ENCODE measurements around the gene TLE3.

The TLE3 gene

GRCh38 chr15:70083946-70084345, 13.8 kb downstream of the TLE3 start:
- no peak for DNase-seq (ENCODE audit: low read depth in 2 of 2)
- no peak overlapping the region for H3K4me3 ChIP-seq (replicated peaks in 1 of 2; ENCODE audit: low read depth in 2 of 2, low read length in 2 of 2)
- TF ChIP-seq, protein P1, sequence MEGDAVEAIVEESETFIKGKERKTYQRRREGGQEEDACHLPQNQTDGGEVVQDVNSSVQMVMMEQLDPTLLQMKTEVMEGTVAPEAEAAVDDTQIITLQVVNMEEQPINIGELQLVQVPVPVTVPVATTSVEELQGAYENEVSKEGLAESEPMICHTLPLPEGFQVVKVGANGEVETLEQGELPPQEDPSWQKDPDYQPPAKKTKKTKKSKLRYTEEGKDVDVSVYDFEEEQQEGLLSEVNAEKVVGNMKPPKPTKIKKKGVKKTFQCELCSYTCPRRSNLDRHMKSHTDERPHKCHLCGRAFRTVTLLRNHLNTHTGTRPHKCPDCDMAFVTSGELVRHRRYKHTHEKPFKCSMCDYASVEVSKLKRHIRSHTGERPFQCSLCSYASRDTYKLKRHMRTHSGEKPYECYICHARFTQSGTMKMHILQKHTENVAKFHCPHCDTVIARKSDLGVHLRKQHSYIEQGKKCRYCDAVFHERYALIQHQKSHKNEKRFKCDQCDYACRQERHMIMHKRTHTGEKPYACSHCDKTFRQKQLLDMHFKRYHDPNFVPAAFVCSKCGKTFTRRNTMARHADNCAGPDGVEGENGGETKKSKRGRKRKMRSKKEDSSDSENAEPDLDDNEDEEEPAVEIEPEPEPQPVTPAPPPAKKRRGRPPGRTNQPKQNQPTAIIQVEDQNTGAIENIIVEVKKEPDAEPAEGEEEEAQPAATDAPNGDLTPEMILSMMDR (IDR thresholded peaks at IDR 0.05; ENCODE audit: low read depth, low read length), result no peak

GRCh38 chr15:70083418-70083817, 14.3 kb downstream of the TLE3 start:
- no peak for DNase-seq (ENCODE audit: low read depth in 2 of 2)
- H3K4me3 ChIP-seq (replicated peaks in 1 of 2; ENCODE audit: low read depth in 2 of 2, low read length in 2 of 2), result no peak overlapping the region
- TF ChIP-seq, protein P1 (IDR thresholded peaks at IDR 0.05; ENCODE audit: low read depth, low read length), result no peak

DNA sequence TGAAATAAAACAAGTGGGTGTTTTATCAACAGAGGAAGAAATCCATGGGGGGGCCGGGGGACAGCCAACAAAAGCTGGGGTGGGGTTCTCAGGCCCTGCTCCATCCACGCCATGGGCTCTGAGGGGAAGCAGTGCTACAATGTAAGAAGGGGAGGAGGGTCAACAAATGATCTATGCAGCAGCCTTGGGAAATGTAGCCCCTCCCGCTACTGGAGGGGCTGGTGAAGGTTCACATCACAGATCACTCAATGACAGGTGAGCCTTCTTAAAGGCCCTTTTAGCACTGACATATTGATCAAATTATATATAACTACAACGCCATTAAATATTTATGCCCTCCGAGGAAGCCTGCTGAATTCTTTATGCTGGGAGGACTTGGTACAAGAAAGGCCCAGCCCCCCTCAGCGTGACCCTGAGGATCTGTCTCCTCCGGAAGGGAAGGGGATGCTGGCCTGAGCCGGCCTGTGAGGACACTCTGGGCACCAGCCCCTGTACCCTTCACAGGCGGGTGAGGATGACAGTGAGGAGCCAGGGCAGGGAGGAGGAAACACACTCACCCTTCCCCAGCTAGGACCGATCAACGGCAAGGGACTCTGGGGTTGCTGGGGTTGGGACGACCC, 15.3 kb downstream of the TLE3 start:
- no peak overlapping the region for H3K4me3 ChIP-seq (replicated peaks in 1 of 2; ENCODE audit: low read depth in 2 of 2, low read length in 2 of 2)
- TF ChIP-seq, protein P1 (IDR thresholded peaks at IDR 0.05; ENCODE audit: low read depth, low read length), result no peak
- DNase-seq (ENCODE audit: low read depth in 2 of 2), result no peak

DNA sequence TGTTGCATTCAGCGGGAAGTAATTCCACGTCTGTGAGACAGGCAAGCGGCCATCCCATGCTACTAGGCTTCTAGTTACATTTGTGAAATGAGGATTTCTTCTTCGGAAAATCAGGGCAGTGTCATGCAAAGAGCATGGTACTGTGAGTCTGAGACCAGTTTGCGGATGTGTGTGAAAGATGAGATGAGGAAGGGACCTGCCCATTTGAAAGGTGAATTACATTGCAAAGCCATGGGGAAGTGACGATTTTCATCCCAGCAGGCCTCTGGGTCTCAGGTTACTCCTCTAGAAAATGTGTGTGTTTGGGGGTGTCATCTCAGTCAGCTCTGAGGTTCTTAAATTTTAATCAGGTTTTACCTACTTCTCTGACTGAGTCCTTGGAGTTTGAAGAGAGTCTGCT, 16.1 kb downstream of the TLE3 start:
- H3K4me3 ChIP-seq (replicated peaks in 1 of 2; ENCODE audit: low read depth in 2 of 2, low read length in 2 of 2), result no peak overlapping the region
- TF ChIP-seq, protein P1 (IDR thresholded peaks at IDR 0.05; ENCODE audit: low read depth, low read length), result no peak
- DNase-seq (ENCODE audit: low read depth in 2 of 2), result no peak

DNA sequence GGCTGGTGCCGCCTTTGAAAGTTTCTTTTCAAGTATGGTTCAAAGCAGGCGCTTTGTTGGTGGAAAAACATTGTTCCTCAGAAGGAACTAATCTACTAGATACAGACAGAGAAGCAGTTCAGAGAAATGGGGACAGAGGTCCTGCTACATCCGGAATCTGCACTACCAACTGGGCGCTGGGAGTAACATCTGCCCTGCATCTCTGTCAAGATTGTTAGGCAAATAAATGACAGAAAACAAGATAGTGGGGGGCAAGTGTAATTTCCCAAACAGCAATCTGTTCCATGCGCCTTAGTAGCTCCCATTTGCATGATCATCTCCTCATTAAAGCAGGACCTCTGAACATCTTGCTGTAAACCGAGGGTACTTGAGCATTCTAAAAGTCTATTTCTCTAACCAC, 17.4 kb downstream of the TLE3 start:
- DNase-seq (ENCODE audit: low read depth in 2 of 2), result no peak
- TF ChIP-seq, protein P1 (IDR thresholded peaks at IDR 0.05; ENCODE audit: low read depth, low read length), result no peak

DNA sequence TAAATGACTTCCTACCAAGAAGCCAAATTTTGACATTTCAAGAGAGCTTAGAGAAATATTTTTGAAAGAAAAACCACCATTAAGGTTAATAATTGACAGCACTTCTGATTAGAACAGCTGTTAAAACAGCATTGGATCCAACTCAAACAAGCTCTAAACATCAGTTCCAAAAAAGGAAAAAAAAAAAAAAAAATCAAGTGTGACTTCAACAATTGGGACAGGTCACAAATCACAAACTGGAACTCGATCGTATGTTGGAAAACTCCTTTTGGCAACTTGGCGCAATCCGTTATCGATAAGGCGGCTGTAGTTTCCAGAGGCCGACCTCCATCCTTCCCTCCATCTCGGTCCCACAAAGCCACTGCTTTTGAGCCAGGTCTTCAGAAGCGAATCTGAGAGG, 17.8 kb downstream of the TLE3 start:
- H3K4me3 ChIP-seq (replicated peaks in 1 of 2; ENCODE audit: low read depth in 2 of 2, low read length in 2 of 2), result no peak overlapping the region
- TF ChIP-seq, protein P1 (IDR thresholded peaks at IDR 0.05; ENCODE audit: low read depth, low read length), result no peak
- no peak for DNase-seq (ENCODE audit: low read depth in 2 of 2)

More for the DNA sequence above, 17.4 kb downstream of the TLE3 start:
- H3K4me3 ChIP-seq (replicated peaks in 1 of 2; ENCODE audit: low read depth in 2 of 2, low read length in 2 of 2), result no peak overlapping the region

Data from cardiac fibroblast (primary cell).